Neural progenitor cell (in vitro differentiated cells): ENCODE measurements around the gene SNX1. TPM values are rescaled to one million over a fixed set of nuclear protein-coding genes. Genes with fewer than 3 reads are reported as not detected.

Experiments
- DNase-seq: peaks from one replicate; pipeline ENCODE4 v3.0.0-alpha.2; 2016; ENCODE audit warnings: low spot score
- H2AFZ ChIP-seq: fragments of 200-600 bp; sonication (generic); replicated peaks from 2 replicates; pipeline ENCODE4 v1.6.1; 2016; ENCODE audit warnings: antibody characterized with exemption
- H3F3A ChIP-seq: fragments of 200-600 bp; sonication (generic); 2 replicates; pipeline ENCODE4 v1.6.1; 2016; ENCODE audit warnings: antibody characterized with exemption, low read depth
- H3K27ac ChIP-seq: fragments of 200-600 bp; sonication (generic); 2 replicates; pipeline ENCODE4 v1.5.1; 2016; ENCODE audit warnings: mild to moderate bottlenecking
- H3K27me3 ChIP-seq: fragments of 200-600 bp; sonication (generic); 2 replicates; pipeline ENCODE4 v1.6.1; 2016; ENCODE audit warnings: mild to moderate bottlenecking, moderate library complexity
- H3K36me3 ChIP-seq: fragments of 200-600 bp; sonication (generic); 2 replicates; pipeline ENCODE4 v1.5.1; 2016
- H3K4me1 ChIP-seq: fragments of 200-600 bp; sonication (generic); 2 replicates; pipeline ENCODE4 v1.6.1; 2016; ENCODE audit warnings: mixed run types
- H3K4me2 ChIP-seq: fragments of 200-600 bp; sonication (generic); 2 replicates; pipeline ENCODE4 v1.6.1; 2016
- H3K4me3 ChIP-seq: fragments of 200-600 bp; sonication (generic); 2 replicates; pipeline ENCODE4 v1.5.1; 2016
- H3K79me2 ChIP-seq: fragments of 200-600 bp; sonication (generic); 2 replicates; pipeline ENCODE4 v1.6.1; 2016; ENCODE audit warnings: low read depth
- H3K9ac ChIP-seq: fragments of 200-600 bp; sonication (generic); 2 replicates; pipeline ENCODE4 v1.6.1; 2016
- H3K9me3 ChIP-seq: fragments of 200-600 bp; sonication (generic); 2 replicates; pipeline ENCODE4 v1.5.1; 2016; ENCODE audit warnings: low read depth
- H4K20me1 ChIP-seq: fragments of 200-600 bp; sonication (generic); 2 replicates; pipeline ENCODE4 v1.6.1; 2016; ENCODE audit warnings: low read depth
- H3K27ac Mint-ChIP-seq: 3 replicates; pipeline ENCODE4 v1.8.0; 2021; ENCODE audit warnings: mixed read lengths
- H3K27me3 Mint-ChIP-seq: 2 replicates; pipeline ENCODE4 v1.8.0; 2022; ENCODE audit warnings: low read depth, mild to moderate bottlenecking, inconsistent platforms, moderate library complexity, mixed read lengths; ENCODE audit not compliant: insufficient read depth
- H3K36me3 Mint-ChIP-seq: 3 replicates; pipeline ENCODE4 v1.8.0; 2021; ENCODE audit warnings: mixed read lengths
- H3K4me1 Mint-ChIP-seq: 3 replicates; pipeline ENCODE4 v1.8.0; 2021; ENCODE audit warnings: mixed read lengths
- H3K4me3 Mint-ChIP-seq: 3 replicates; pipeline ENCODE4 v1.8.0; 2021; ENCODE audit warnings: mild to moderate bottlenecking, moderate library complexity, mixed read lengths
- H3K9me3 Mint-ChIP-seq: 3 replicates; pipeline ENCODE4 v1.8.0; 2020; ENCODE audit warnings: mixed read lengths
- EZH2 ChIP-seq: fragments of 200-600 bp; sonication (generic); IDR thresholded peaks from 2 replicates; pipeline ENCODE4 v1.6.1; 2017; ENCODE audit warnings: antibody characterized with exemption, mild to moderate bottlenecking, moderate library complexity
- EZH2phosphoT487 ChIP-seq: fragments of 200-600 bp; sonication (generic); IDR thresholded peaks from 2 replicates; pipeline ENCODE4 v1.6.1; 2017; ENCODE audit warnings: antibody characterized with exemption
- total RNA-seq: library from RNA; depleted of rRNA; stranded (reverse); fragments of >200 nt; gene quantifications from 2 replicates; pipeline ENCODE4 v1.2.3, GENCODE V29; 2015; ENCODE audit warnings: low replicate concordance
- TF ChIP-seq, protein P1 (sequence below): fragments of 200-600 bp; sonication (generic); IDR thresholded peaks from 2 replicates; pipeline ENCODE4 v1.5.1; 2017; ENCODE audit warnings: antibody characterized with exemption, mild to moderate bottlenecking

SNX1 gene
- total RNA-seq, 1 donor from 2014 or later = 24.0 TPM

DNA sequence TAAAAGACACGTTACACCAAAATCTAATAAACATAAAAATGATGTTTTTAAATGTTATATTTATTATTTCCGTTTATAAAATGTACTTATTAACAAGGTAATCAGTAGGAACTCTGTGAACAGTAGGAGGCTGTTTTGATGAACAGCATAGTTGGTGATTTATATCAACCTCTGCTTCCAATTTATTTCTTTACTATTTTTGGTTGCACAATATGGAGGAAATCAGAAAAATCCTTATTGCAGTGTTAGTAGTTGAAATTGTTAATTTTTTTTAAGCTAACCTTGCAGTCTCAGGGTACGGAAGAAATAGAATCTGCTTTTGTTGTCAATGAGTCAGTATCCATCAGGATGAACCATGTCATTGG, 50.7 kb downstream of the SNX1 start:
- H4K20me1 ChIP-seq = no peaks in the 10 kb centered on the region
- H3K9me3 ChIP-seq = no peaks in the 10 kb centered on the region
- DNase-seq = no peak
- H3K4me1 ChIP-seq = peaks cover 7% of the 10 kb centered on the region
- H3K4me3 ChIP-seq = no peak overlapping the region
- TF ChIP-seq EZH2phosphoT487 (no peak), EZH2 (no peak)
- TF ChIP-seq, protein P1, sequence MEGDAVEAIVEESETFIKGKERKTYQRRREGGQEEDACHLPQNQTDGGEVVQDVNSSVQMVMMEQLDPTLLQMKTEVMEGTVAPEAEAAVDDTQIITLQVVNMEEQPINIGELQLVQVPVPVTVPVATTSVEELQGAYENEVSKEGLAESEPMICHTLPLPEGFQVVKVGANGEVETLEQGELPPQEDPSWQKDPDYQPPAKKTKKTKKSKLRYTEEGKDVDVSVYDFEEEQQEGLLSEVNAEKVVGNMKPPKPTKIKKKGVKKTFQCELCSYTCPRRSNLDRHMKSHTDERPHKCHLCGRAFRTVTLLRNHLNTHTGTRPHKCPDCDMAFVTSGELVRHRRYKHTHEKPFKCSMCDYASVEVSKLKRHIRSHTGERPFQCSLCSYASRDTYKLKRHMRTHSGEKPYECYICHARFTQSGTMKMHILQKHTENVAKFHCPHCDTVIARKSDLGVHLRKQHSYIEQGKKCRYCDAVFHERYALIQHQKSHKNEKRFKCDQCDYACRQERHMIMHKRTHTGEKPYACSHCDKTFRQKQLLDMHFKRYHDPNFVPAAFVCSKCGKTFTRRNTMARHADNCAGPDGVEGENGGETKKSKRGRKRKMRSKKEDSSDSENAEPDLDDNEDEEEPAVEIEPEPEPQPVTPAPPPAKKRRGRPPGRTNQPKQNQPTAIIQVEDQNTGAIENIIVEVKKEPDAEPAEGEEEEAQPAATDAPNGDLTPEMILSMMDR = no peak
- Mint-ChIP-seq H3K27me3 (peaks cover 11% of the 10 kb centered on the region), H3K27ac (no peak overlapping the region), H3K9me3 (no peaks in the 10 kb centered on the region), H3K36me3 (peaks cover 7% of the 10 kb centered on the region), H3K4me1 (peaks cover 2% of the 10 kb centered on the region), H3K4me3 (no peak overlapping the region)
- H3K27me3 ChIP-seq = peaks cover 12% of the 10 kb centered on the region
- H3F3A ChIP-seq = peaks cover 11% of the 10 kb centered on the region
- no peak overlapping the region for H3K27ac ChIP-seq
- H3K36me3 ChIP-seq = no peaks in the 10 kb centered on the region
- no peak overlapping the region for H3K4me2 ChIP-seq
- H3K79me2 ChIP-seq = no peaks in the 10 kb centered on the region
- H2AFZ ChIP-seq = no peak overlapping the region
- no peak overlapping the region for H3K9ac ChIP-seq

DNA sequence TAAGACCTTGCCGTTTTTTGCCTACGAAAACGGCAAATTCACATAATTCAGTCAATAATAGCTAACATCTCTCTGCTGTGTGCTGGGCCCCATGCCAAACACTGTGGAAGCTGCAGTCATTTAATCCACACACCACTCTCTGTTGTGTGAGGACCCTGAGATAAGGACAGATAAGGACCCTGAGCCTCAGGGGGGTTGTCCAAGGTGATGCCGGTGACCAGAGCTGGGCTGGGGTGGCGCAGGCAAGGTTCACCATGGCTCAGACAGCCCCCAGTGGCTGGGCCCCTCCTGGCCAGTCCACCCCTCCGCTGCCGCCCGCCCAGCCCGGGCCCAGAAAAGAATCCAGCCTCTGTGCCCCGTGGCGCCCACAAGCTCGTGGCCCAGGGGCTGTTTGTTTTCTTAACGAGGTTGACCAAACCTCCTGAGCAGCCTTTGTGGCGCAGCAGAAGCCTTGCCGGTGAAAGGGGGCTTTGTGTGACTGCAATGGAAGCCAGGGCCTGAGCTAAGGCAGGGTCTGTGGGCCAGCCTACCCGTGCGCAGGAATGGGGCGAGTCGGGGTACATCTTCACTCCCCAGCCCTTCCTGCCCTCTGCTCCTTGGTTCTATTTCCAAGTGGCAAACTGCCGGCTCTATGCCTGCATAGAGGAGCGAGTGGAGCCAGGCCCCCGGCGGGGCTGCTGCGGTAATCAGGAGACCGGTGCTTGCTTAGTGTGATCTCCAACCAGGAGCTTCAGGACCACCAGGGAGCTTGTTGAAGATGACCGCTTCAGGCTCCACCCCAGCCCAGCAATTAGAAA, 51.3 kb downstream of the SNX1 start:
- H3K36me3 ChIP-seq = no peaks in the 10 kb centered on the region
- H3K27ac Mint-ChIP-seq = no peak overlapping the region
- peaks cover 11% of the 10 kb centered on the region for H3F3A ChIP-seq
- H3K4me3 ChIP-seq = no peak overlapping the region
- H3K9ac ChIP-seq = no peak overlapping the region
- no peak overlapping the region for H2AFZ ChIP-seq
- peaks cover 4% of the 10 kb centered on the region for H3K36me3 Mint-ChIP-seq
- H3K4me1 Mint-ChIP-seq = peaks cover 2% of the 10 kb centered on the region
- H3K4me1 ChIP-seq = peaks cover 7% of the 10 kb centered on the region
- H3K4me2 ChIP-seq = no peak overlapping the region
- peak overlapping the region; percentile 65 for H3K27ac ChIP-seq
- H4K20me1 ChIP-seq = no peaks in the 10 kb centered on the region
- H3K27me3 Mint-ChIP-seq = peaks cover 11% of the 10 kb centered on the region
- TF ChIP-seq EZH2phosphoT487 (no peak), EZH2 (no peak)
- TF ChIP-seq, protein P1 = no peak
- no peaks in the 10 kb centered on the region for H3K9me3 Mint-ChIP-seq
- no peaks in the 10 kb centered on the region for H3K79me2 ChIP-seq
- peak; percentile 33 for DNase-seq
- peaks cover 18% of the 10 kb centered on the region for H3K27me3 ChIP-seq
- no peaks in the 10 kb centered on the region for H3K9me3 ChIP-seq
- H3K4me3 Mint-ChIP-seq = no peak overlapping the region

DNA sequence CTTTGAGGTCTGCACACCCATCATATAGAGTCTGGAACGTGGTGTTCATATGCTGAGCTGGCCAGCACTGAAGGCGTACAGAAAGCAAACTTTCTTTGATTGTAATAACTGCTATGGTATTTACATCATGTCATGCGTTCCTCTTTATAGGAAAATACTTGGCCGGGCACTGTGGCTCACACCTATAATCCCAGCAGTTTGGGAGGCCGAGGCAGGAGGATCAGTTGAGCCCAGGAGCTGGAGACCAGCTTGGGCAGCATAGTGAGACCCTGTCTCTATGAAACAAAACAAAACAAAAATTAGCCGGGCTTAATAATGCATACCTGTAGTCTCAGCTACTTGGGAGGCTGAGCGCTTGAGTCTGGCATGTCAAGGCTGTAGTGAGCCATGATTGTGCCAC, 52.4 kb downstream of the SNX1 start:
- H3K4me3 Mint-ChIP-seq = no peak overlapping the region
- H3K4me3 ChIP-seq = no peak overlapping the region

More for the DNA sequence above, 52.4 kb downstream of the SNX1 start:
- TF ChIP-seq EZH2 (no peak), EZH2phosphoT487 (no peak)
- TF ChIP-seq, protein P1 = no peak
- Histone ChIP-seq H3K79me2 (no peaks in the 10 kb centered on the region), H3K9me3 (no peaks in the 10 kb centered on the region), H3K9ac (no peak overlapping the region), H4K20me1 (peaks cover 6% of the 10 kb centered on the region), H3K4me1 (peaks cover 14% of the 10 kb centered on the region), H3K27ac (no peak overlapping the region), H3K27me3 (peaks cover 29% of the 10 kb centered on the region), H3K36me3 (no peaks in the 10 kb centered on the region), H2AFZ (no peak overlapping the region), H3F3A (peaks cover 15% of the 10 kb centered on the region), H3K4me2 (no peak overlapping the region)
- H3K27ac Mint-ChIP-seq = no peak overlapping the region
- no peaks in the 10 kb centered on the region for H3K36me3 Mint-ChIP-seq
- peaks cover 16% of the 10 kb centered on the region for H3K27me3 Mint-ChIP-seq
- H3K4me1 Mint-ChIP-seq = peaks cover 2% of the 10 kb centered on the region
- no peaks in the 10 kb centered on the region for H3K9me3 Mint-ChIP-seq
- no peak for DNase-seq
